NCI-H128 (cell line): Measurements from ENCODE around the gene NEDD4.
"Not testable (repeated sequence)": the region's sequence is repeated elsewhere in the genome, so short reads cannot be mapped to it uniquely, and the experiment has no call there.

Experiments
- DNase-seq: peaks from one replicate; lab custom pipeline; 2025; ENCODE audit not compliant: unreplicated experiment; lab: John Stamatoyannopoulos, UW

NEDD4 gene

GRCh38 chr15:55786341-55786740 lies 207.1 kb downstream of the NEDD4 start:
- DNase-seq = no peak

DNA sequence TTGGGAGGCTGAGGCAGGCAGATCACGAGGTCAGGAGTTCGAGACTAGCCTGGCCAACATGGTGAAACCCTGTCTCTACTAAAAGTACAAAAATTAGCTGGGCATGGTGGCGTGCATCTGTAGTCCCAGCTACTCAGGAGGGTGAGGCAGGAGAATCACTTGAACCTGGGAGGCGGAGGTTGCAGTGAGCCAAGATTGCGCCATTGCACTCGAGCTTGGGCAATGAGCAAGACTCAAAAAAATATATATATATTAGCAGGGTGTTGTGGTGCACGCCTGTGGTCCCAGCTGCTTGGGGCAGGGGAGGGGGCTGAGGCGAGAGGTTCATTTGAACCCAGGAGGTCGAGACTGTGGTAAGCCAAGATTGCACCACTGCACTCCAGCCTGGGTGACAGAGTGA lies 207.8 kb downstream of the NEDD4 start:
- DNase-seq = not testable (repeated sequence)

DNA sequence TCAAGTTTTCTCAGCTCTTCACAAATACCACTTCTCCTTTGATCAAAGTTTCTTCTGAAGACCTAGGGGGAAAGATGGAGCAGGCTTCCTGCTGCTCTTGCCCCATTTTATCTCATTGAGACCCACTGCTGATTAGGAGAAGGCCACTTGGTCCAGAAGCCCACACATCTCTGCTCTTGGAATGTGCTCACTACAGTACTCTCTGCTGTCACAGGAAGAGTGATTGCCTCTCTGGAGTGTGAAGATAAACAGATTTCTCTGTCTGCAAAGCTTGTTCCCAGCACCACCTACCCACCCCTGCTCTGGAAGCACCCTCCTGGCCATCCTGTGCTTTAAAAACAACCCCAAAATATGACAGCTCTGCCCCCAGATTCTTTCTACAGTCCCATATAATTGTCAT lies 209.1 kb downstream of the NEDD4 start:
- DNase-seq = no peak

GRCh38 chr15:55782901-55783300 lies 210.5 kb downstream of the NEDD4 start:
- DNase-seq = no peak

DNA sequence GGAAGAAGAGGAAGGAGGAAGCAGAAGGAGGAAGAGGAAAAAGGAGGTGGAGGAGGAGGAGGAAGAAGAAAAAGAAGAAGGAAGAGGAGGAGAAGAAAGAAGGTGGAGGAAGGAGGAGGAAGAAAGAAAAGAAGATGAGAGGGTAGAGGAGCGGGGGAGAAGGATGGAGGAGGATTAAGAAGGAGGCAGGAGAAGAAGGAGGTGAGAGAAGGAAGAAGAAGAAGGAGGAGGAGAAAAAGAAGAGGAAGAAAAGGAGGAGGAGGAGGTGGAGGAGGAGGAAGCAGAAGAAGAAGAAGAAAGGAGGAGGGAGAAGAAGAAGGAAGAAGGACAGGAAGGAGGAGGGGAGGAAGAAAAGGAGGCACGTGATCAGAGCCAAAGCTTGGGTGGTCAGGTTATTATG lies 213.1 kb downstream of the NEDD4 start:
- DNase-seq = no peak

DNA sequence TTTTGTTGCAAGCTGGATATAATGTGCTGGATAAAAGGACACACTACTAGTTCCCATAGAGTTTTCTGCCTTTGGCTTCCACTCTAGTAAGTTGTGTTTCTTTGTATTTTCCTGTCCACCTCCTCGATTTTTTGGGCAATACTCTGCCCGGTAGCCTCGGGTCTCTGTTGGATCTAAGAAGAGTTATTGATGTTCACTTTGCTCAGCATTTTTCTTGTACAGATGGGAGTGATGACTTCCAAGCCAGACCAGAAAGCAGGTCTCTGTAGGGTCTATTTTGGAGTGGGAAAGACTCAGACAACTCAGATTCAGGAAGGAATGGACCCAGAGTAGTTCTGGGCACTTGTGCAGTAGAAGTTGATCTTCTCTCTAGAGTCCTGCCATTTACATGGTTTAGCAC lies 214.5 kb downstream of the NEDD4 start:
- no peak for DNase-seq
